ENCODE results near the gene TEPSIN. TPM values are rescaled to one million over a fixed set of nuclear protein-coding genes. Genes with fewer than 3 reads are reported as not detected.

Gene TEPSIN
- total RNA-seq, 4 donors from 2014 or later = 61.2 to 336 (median 121) TPM

- no peaks in the 10 kb centered on the region for H3K9me3 ChIP-seq
- 89% methylated on average over 32 of the region's 37 CpGs; no CpG with 5 or more reads in 1 of the 2 donors for WGBS, 2 donors (ENCODE audit: low coverage in 1 of 2)
- intact Hi-C loops (cut with DNase I; ENCODE audit: low total_unique reads) = no loop called here
- TF ChIP-seq POLR2AphosphoS5 (IDR thresholded peaks at IDR 0.05) (no peak), CTCF (IDR thresholded peaks at IDR 0.05) (no peak), POLR2A (IDR thresholded peaks at IDR 0.05) (no peak), EP300 (IDR thresholded peaks at IDR 0.05; ENCODE audit: low read depth) (no peak)
- no peaks in the 10 kb centered on the region for H3K36me3 ChIP-seq
- no peaks in the 10 kb centered on the region for H3K4me1 ChIP-seq
- DNase-seq = no peak
- no peaks in the 10 kb centered on the region for H3K27me3 ChIP-seq
- H3K4me3 ChIP-seq = no peak overlapping the region
- in situ Hi-C loops (cut with MboI; ENCODE audit: low pct_ligation_motif_present in 1 of 4, low pct_unique_long_range_greater_than_20kb in 1 of 4, low sequenced_read_pairs in 3 of 4) = no loop called here
- no peak overlapping the region for H3K27ac ChIP-seq
Measured at GRCh38 chr17:81194941-81195901, 43.6 kb downstream of the TEPSIN start.

DNA sequence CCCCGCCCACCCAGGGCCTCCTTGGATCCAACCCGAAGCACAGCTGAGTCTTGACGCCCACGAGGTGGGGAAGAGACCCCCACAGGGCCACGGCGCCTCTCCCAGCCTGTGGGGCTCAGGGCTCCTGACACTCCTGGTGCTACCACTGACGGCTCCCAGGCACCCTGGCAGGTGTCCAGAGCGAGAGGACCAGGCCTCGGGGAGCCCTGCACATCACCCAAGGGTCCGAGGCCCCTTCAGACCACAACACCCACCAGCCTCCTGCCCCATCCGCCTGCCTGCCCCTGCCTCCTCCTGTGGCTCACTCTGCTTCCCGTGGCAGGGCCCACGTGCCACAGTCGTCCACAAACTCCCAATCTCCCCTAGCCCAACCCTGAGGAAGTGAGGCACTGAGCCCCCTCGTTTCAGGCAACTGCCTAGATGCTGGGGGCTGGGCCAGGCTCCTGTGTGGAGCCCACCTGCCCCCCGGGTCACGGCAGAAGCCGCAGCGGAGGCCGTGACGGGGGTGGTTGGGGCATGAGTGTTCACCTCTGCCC, 44.6 kb downstream of the TEPSIN start:
- H3K27me3 ChIP-seq = no peaks in the 10 kb centered on the region
- H3K27ac ChIP-seq = no peak overlapping the region
- H3K4me3 ChIP-seq = no peak overlapping the region
- in situ Hi-C loops (cut with MboI; ENCODE audit: low pct_ligation_motif_present in 1 of 4, low pct_unique_long_range_greater_than_20kb in 1 of 4, low sequenced_read_pairs in 3 of 4) (no loop called here), intact Hi-C loops (cut with DNase I; ENCODE audit: low total_unique reads) (no loop called here)
- H3K36me3 ChIP-seq = no peaks in the 10 kb centered on the region
- no peak for DNase-seq
- H3K9me3 ChIP-seq = no peaks in the 10 kb centered on the region
- WGBS, 2 donors (ENCODE audit: low coverage in 1 of 2) = 95% methylated on average over 19 of the region's 21 CpGs; no CpG with 5 or more reads in 1 of the 2 donors
- no peak for TF ChIP-seq POLR2AphosphoS5 (IDR thresholded peaks at IDR 0.05)
- TF ChIP-seq CTCF (IDR thresholded peaks at IDR 0.05) = no peak
- TF ChIP-seq EP300 (IDR thresholded peaks at IDR 0.05; ENCODE audit: low read depth) = no peak
- no peak for TF ChIP-seq POLR2A (IDR thresholded peaks at IDR 0.05)
- H3K4me1 ChIP-seq = no peaks in the 10 kb centered on the region

DNA sequence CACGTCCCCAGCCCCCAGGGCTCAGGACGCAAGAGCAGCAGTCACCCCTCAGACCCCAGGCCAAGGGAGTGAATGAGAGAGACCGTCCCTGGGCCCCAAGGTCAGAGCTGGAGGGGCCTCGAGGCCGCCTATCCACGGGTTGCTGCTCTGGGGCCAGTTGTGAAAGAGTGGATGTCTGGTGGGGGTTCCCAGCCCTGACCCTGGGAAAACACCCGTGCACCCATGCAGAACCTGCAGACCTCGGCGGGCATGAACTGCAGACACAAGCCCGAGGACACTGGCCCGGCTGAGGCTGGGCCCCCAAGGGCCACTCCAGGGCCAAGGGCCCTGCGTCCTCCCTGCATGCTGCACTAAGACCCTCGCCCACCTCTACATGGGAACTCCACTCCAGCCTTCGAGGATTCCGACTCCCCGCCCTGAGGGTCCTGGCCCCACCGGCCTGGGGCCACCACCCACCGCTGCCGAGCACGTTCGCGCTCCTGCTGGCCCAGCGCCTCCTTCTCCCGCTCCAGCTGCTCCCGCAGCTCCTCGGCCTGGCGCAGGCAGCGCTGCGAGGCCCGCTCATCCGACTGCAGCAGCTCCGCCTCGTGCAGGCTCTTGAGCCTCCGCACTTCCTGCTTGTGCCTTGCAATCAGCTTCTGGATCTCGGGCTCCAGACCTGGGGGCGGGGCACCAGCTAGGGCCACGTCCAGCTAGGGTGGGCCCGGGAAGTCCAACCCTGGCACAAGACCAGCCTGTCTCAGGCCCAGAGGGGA, 45.2 kb downstream of the TEPSIN start:
- intact Hi-C loops (cut with DNase I; ENCODE audit: low total_unique reads) = no loop called here
- Histone ChIP-seq H3K9me3 (no peaks in the 10 kb centered on the region), H3K27ac (no peak overlapping the region), H3K27me3 (no peaks in the 10 kb centered on the region), H3K4me3 (no peak overlapping the region), H3K36me3 (no peaks in the 10 kb centered on the region), H3K4me1 (no peaks in the 10 kb centered on the region)
- DNase-seq = no peak
- in situ Hi-C loops (cut with MboI; ENCODE audit: low pct_ligation_motif_present in 1 of 4, low pct_unique_long_range_greater_than_20kb in 1 of 4, low sequenced_read_pairs in 3 of 4) = no loop called here
- WGBS, 2 donors (ENCODE audit: low coverage in 1 of 2) = 83% methylated on average over 37 of the region's 38 CpGs; no CpG with 5 or more reads in 1 of the 2 donors
- TF ChIP-seq POLR2AphosphoS5 (IDR thresholded peaks at IDR 0.05) (no peak), CTCF (IDR thresholded peaks at IDR 0.05) (no peak), EP300 (IDR thresholded peaks at IDR 0.05; ENCODE audit: low read depth) (no peak), POLR2A (IDR thresholded peaks at IDR 0.05) (no peak)

- H3K36me3 ChIP-seq = no peaks in the 10 kb centered on the region
- H3K27ac ChIP-seq = no peak overlapping the region
- intact Hi-C loops (cut with DNase I; ENCODE audit: low total_unique reads) (no loop called here), in situ Hi-C loops (cut with MboI; ENCODE audit: low pct_ligation_motif_present in 1 of 4, low pct_unique_long_range_greater_than_20kb in 1 of 4, low sequenced_read_pairs in 3 of 4) (no loop called here)
- TF ChIP-seq CTCF (IDR thresholded peaks at IDR 0.05) = no peak
- TF ChIP-seq EP300 (IDR thresholded peaks at IDR 0.05; ENCODE audit: low read depth) = no peak
- TF ChIP-seq POLR2AphosphoS5 (IDR thresholded peaks at IDR 0.05) = no peak
- no peak for TF ChIP-seq POLR2A (IDR thresholded peaks at IDR 0.05)
- no peak overlapping the region for H3K4me3 ChIP-seq
- no peaks in the 10 kb centered on the region for H3K27me3 ChIP-seq
- no peaks in the 10 kb centered on the region for H3K9me3 ChIP-seq
- no peak for DNase-seq
- no peaks in the 10 kb centered on the region for H3K4me1 ChIP-seq
- 90% methylated on average over 14 of the region's 17 CpGs; no CpG with 5 or more reads in 1 of the 2 donors for WGBS, 2 donors (ENCODE audit: low coverage in 1 of 2)
Measured at GRCh38 chr17:81193051-81193410, 45.8 kb downstream of the TEPSIN start.

Measured in transverse colon (tissue), 4 donors.